ENCODE results near the gene USH1G. TPM values are rescaled to one million over a fixed set of nuclear protein-coding genes. Genes with fewer than 3 reads are reported as not detected.

Gene USH1G
- total and polyA plus RNA-seq, 7 donors, result not detected

DNA sequence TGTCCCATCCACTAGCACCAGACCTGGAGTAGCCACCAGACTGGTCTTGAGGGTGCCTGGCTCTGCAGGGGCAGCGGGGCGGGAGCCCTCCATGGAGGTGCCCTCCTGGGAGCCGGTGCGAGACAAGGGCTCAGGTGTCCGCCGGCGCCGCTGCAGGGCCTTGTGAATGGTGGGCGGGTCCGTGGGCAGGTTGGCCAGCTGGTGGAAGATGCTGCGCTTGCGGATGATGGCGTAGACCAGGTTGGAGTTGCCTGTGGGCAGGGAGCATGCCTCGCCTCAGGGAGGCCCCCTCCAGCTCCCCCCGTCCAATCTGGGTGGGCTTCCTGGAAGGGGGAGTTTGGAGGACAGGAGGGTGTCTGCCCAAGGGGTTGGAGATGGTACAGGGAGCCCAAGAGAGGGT, 31.1 kb upstream of the USH1G start:
- H3K4me1 ChIP-seq, result no peaks in the 10 kb centered on the region
- ATAC-seq (no peak), DNase-seq (no peak)
- no peak overlapping the region for H3K27ac ChIP-seq
- TF ChIP-seq CTCF (IDR thresholded peaks at IDR 0.05), result no peak
- intact Hi-C loops (cut with DNase I), result loop anchor here in 1 of 2 donors (10.0 kb wide), 1 partner anchor 159 kb away; no protein-coding TSS in a partner anchor
- H3K4me3 ChIP-seq, result no peak overlapping the region
- peaks cover 0 to 15% (median 7%) of the 10 kb centered on the region in 3 donors for H3K27me3 ChIP-seq (ENCODE audit: insufficient read depth in 3 of 3, low read length in 2 of 3)
- no peaks in the 10 kb centered on the region for H3K9me3 ChIP-seq
- 88% methylated on average over 15 of the region's 15 CpGs for WGBS, 3 donors
- no peaks in the 10 kb centered on the region for H3K36me3 ChIP-seq (ENCODE audit: insufficient read depth in 1 of 2, low read depth in 1 of 2)

DNA sequence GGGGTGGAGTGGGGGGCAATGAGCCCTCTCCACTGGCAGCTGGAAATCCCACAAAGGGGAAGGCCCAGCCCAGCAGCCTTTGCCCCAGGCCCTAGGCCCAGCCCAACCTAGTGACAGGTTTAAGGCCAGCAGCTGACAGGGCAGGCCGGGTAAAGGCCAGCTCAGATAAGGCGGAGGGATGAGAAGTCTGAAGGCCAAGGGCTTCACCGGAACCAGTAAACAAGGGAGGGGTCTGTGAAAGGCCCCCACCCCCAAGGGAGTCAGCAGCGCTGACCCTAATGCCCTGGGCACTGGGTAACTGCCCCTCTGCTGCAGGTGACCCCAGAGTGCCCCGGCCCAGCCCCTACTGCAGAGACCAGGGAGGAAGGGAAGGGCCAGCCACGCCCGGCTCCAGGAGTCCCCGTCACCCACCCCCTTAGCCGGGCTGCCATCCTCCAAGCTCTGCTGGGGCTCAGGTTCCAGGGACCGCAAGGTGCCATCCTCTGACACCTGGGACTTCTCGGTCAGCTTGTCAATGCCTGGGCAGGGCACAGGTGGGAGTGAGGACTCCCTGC, 30.2 kb upstream of the USH1G start:
- intact Hi-C loops (cut with DNase I), result loop anchor here in 1 of 2 donors (10.0 kb wide), 1 partner anchor 158 kb away; no protein-coding TSS in a partner anchor
- peaks cover 0 to 21% (median 7%) of the 10 kb centered on the region in 3 donors for H3K27me3 ChIP-seq (ENCODE audit: insufficient read depth in 3 of 3, low read length in 2 of 3)
- WGBS, 3 donors, result 73 to 82% (median 77%) methylated on average over 10 to 11 of the region's 11 CpGs

DNA sequence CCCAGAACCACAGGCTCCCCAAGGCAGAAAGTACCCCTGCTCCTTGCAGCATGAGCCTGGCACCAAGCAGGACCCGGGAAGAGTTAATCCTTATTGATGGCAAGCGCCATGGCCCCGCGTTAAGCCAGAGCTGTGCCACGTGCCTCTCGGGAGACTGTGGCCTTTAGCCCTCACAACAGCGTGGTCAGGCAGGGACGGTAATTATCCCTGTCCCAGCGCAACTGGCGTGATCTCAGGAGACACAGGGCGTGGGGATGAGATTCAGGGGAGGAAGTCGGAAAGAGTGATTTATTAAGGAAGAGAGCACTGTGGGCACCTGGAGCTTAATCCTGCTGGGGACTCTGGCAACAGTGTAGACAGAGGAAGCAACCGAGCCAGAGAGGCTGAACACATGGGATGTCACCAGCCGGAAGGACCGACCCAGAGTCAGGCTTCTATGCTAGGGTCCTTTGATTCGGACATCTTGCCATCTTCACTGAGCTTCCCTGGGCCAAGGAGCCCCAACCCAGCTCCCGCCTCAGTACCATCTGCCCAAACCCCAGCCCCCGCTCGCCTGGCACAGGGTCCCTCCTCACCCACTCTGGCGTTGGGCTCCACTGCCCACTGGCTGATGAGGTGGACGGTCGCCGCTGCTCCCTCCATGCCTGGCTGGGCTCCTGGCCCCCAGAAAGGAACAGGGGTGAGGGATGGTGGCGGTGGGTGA, 29.5 kb upstream of the USH1G start:
- H3K27me3 ChIP-seq (ENCODE audit: insufficient read depth in 3 of 3, low read length in 2 of 3), result peaks cover 0 to 22% (median 7%) of the 10 kb centered on the region in 3 donors
- no peak for ATAC-seq
- intact Hi-C loops (cut with DNase I), result loop anchor here in 1 of 2 donors (10.0 kb wide), 1 partner anchor 158 kb away; no protein-coding TSS in a partner anchor

More for the DNA sequence above, 30.2 kb upstream of the USH1G start:
- DNase-seq (no peak), ATAC-seq (no peak)
- Histone ChIP-seq H3K4me3 (no peak overlapping the region), H3K36me3 (ENCODE audit: insufficient read depth in 1 of 2, low read depth in 1 of 2) (no peaks in the 10 kb centered on the region), H3K4me1 (no peaks in the 10 kb centered on the region), H3K27ac (no peak overlapping the region), H3K9me3 (no peaks in the 10 kb centered on the region)
- no peak for TF ChIP-seq CTCF (IDR thresholded peaks at IDR 0.05)

GRCh38 chr17:74951680-74952421, 28.8 kb upstream of the USH1G start:
- intact Hi-C loops (cut with DNase I), result loop anchor here in 1 of 2 donors (10.0 kb wide), 1 partner anchor 157 kb away; no protein-coding TSS in a partner anchor
- Histone ChIP-seq H3K27ac (no peak overlapping the region), H3K9me3 (no peaks in the 10 kb centered on the region), H3K27me3 (ENCODE audit: insufficient read depth in 3 of 3, low read length in 2 of 3) (peaks cover 0 to 28% (median 7%) of the 10 kb centered on the region in 3 donors), H3K36me3 (ENCODE audit: insufficient read depth in 1 of 2, low read depth in 1 of 2) (no peaks in the 10 kb centered on the region), H3K4me1 (no peaks in the 10 kb centered on the region), H3K4me3 (no peak overlapping the region)
- 64 to 73% (median 66%) methylated on average over 28 to 32 of the region's 32 CpGs for WGBS, 3 donors
- ATAC-seq, result no peak
- TF ChIP-seq CTCF (IDR thresholded peaks at IDR 0.05), result no peak
- DNase-seq, result no peak

More for the DNA sequence above, 29.5 kb upstream of the USH1G start:
- TF ChIP-seq CTCF (IDR thresholded peaks at IDR 0.05), result no peak
- Histone ChIP-seq H3K4me3 (no peak overlapping the region), H3K9me3 (no peaks in the 10 kb centered on the region), H3K27ac (no peak overlapping the region), H3K36me3 (ENCODE audit: insufficient read depth in 1 of 2, low read depth in 1 of 2) (no peaks in the 10 kb centered on the region), H3K4me1 (no peaks in the 10 kb centered on the region)
- DNase-seq, result no peak
- WGBS, 3 donors, result 49 to 59% (median 54%) methylated on average over 24 of the region's 24 CpGs

All from psoas muscle (tissue), 8 donors.